Inferior parietal cortex (tissue), 1 donor: ENCODE measurements around the gene UNC5C.

ENCODE experiments used
- DNase-seq: peaks from one replicate; pipeline ENCODE4 v3.0.0-alpha.2; 2016; ENCODE audit errors: extremely low spot score

The UNC5C gene

DNA sequence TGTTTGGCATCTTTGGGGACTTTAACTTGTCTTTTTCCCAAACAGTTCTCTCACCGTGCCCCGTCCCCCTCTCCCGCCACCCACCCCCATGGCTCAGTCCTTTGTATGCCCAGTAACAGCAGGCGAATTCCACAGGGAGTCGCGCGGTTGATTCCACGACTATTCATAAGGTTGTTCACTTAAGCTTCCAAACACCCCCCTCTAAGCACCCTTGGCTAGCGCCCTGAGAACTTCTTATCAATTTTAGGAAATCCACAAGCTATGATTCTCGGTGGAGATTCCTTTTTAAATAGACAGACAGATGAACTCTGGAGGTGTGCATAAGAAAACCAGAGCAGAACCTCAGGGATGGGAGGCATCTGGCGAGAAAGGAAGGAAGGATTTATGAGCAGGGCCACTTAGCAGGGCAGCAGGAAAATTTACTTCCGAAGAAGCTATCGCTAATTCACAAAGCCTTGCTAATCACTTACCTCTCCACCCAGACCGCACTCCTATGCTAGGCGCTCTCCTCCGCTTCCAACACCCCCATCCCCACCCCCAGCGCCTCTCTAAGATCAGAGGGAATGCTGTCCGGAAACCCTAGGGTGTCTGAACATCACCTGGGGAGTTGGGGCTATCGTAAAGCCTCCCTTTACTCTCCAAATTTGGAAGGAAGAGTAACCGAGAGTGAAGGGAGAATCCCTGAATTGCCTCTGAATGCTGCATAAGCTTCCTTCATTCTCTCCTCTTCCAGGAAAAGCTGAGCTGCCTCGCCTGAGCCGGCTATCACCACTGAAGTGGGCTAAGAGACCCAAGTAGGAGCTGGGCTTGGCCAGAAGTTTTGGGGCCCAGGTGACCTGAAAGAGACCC, 1.7 kb downstream of the UNC5C start:
- peak; percentile 67 for DNase-seq

- DNase-seq, result peak; percentile 61
These were observed 2.6 kb downstream of the UNC5C start for GRCh38 chr4:95546221-95546620.

GRCh38 chr4:95545546-95545945, 3.2 kb downstream of the UNC5C start:
- no peak for DNase-seq

DNA sequence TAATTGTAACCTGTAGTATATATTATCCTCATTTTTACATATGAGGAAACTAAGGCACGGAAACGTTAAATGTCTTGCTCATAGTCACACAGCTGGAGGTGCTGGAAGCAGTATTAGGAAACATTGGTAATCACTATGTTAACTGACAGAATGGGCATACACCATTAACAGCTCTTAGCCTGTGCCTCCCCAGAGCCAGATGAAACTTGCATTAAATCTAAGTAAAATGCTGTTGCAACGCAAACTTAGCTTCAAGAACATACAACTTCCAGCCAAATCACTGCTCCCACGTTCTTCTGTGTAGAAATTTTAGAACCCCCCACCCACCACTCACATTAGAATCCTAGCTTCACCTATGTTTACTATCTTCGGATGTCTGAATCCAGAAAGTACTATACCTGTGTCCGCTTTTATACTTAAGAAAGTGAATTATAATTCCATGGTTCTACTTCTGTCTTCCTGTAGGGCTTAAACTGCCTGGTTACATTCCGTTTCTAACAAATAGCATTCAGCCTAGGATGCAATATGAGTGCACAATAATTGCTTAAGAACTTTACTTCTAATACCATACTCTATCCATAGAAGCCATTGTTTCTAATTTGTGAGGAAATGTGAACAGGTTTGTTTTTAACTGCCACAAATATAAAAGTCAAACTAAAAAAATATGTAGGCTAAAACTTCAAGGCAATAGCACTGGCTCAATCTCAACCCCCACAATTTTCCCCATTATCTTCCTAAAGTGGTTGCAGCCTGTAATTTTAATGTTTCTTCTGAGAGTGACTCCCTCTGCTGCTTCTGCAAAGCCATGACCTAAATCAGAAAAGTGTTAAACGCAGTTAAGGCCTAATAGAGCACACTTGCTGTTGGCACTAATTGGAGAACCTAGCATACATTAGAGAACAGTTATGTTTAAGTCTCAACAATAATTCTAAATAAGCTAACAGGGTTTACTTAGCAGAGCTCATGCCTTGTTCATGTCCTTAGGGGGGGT, 4.4 kb downstream of the UNC5C start:
- peak; percentile 70 for DNase-seq

- no peak for DNase-seq
These were observed 6.7 kb downstream of the UNC5C start for GRCh38 chr4:95541889-95542607.

- no peak for DNase-seq
These were observed 7.7 kb downstream of the UNC5C start for GRCh38 chr4:95541094-95541493.

DNA sequence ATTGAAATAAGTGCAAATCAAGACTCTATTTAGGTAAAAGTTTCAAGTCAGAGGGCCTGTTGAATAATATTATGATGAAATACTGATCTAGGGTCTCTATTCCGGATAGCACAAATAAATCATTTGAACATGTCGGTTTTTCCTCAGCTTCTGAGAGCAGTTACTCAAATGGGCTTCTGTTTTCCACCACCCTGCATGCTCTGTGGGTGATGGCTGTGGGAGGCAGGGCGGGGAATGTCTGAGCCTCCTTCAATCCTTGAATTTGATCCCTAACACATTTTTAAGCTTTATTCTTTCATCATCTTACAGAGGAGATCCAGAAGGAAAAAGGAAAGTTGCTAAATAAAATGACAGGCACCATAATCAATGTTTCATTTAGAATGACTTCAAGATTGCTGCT, 8.5 kb downstream of the UNC5C start:
- no peak for DNase-seq

DNA sequence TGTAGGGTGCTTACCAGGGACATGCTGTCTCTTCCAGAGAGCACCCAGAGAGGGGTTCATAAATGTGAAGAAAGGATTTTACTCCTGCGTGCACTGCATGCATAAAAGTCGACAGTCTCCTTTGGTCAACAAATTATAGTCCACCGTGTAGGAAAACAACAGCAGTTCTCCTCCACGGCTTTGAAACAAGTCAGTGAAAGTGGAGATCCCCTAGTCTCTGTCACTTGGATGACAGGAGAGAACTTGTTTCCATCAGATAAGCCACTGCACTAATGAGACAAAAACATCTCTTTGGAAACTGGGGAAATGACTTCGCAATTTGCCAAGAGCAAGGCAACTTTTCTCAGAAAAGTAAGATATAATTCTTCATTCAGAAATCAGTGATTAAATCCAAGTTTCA, 9.7 kb downstream of the UNC5C start:
- no peak for DNase-seq

- DNase-seq, result no peak
These were observed 10.8 kb downstream of the UNC5C start for GRCh38 chr4:95537863-95538488.

DNA sequence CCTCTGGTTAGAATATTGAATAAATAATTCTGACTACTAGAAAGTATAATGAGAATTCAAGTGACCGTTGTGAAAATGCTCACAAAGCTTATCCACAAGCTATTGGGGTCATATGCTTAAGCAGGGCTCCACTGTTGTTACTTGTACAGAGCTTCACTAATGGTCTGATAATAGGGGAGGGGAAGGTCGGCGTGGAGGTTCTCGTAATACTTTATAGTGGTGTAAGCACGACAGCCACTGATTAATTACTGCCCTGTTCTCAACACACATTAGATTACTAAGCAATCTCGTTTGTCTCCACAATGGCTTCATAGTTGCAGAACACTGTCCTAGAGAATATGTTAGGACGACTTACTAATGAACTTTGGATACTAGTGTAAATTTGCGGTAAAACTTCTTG, 11.6 kb downstream of the UNC5C start:
- DNase-seq, result peak; percentile 65

- DNase-seq, result no peak
These were observed 12.1 kb downstream of the UNC5C start for GRCh38 chr4:95536650-95537049.

- DNase-seq, result no peak
These were observed 13.6 kb downstream of the UNC5C start for GRCh38 chr4:95535180-95535579.

GRCh38 chr4:95534032-95534431, 14.7 kb downstream of the UNC5C start:
- DNase-seq, result no peak

DNA sequence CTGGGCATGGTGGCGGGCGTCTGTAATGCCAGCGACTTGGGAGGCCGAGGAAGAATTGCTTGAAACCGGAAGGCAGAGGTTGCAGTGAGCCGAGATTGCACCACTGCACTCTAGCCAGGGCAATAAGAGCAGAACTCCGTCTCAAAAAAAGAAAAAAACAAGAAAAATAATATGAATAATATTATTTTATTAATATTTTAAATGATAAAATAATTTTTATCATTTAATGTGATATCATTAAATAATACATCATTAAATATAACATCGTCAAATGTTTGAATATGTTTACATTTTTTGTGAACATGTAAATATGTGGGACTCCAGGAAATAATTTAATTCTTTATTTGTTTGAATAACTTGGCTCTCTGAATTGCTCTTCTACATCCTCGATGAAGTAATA, 15.5 kb downstream of the UNC5C start:
- DNase-seq, result no peak

DNA sequence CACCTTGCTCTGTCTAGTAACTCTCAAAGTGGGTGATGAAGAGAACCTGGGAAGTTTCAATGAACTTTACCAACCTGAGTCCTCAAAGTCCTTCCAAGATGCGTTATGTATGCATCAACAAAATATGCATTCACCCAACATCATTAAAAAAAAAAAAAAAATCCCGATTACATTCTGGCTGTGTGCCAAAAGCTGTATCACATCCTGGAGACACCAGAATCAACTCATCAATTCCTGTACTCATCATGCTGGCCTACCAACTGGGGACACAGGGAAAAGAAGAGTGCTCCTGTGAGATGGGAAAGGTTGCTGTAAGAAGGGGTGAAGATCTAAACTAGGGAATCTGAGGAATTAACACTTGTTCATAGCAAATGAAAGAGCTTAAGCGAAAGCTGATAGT, 16.5 kb downstream of the UNC5C start:
- no peak for DNase-seq

GRCh38 chr4:95531141-95531540, 17.6 kb downstream of the UNC5C start:
- no peak for DNase-seq

DNA sequence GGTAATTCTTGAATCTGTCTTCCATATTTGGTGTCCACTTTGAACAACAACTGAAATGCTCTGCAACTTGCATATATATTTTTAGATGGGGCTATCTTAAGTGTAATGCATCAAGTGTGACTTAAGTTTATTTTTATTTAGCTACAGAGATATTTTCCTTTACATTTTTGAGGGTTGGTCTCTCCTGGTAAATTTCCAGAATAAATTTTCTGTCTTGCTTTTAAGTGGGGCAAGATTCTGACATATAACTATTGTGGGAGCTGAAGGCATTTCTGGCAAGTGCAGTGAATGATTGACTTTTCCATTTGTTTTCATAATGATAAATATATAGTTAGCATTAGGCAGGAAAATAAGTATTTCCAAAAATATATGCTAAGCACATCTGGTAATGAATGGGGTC, 18.8 kb downstream of the UNC5C start:
- no peak for DNase-seq

DNA sequence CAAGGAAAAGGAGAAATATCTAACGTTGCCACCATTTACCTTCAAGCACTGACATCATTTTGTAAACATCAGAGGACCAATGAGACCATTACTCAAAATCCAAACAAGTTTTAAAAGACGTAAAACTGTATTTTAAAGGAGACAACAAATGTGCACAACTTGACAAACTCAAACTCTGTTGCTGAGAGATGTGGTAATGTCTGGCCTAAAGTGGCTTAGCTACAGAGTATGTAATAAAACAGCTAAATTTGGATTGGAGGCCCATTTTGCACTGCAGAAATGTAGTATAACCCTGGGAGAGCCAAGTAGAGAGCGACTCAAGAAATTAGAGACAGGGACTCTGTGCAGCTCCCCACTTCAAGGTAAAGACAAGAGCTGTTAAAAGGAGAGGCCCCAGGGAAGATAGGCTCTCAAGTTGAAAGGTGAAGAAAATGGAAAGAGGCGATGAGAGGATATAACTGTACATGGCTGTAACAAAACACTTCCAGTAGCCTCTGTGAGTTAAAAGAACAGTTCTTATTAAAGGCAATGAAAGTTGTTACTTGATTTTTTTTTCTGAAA, 20.3 kb downstream of the UNC5C start:
- no peak for DNase-seq

GRCh38 chr4:95526075-95526474, 22.7 kb downstream of the UNC5C start:
- DNase-seq, result no peak

GRCh38 chr4:95524729-95525128, 24.0 kb downstream of the UNC5C start:
- no peak for DNase-seq

- DNase-seq, result no peak
These were observed 24.6 kb downstream of the UNC5C start for GRCh38 chr4:95524184-95524583.
